GM21737 (cell line): Measurements from ENCODE around the gene NCK1.

Experiments used
- ATAC-seq: cut with Tn5 transposase; IDR thresholded peaks from one replicate; pipeline ENCODE4 v1.9.1; 2021; ENCODE audit warnings: mild to moderate bottlenecking, moderate library complexity; ENCODE audit not compliant: unreplicated experiment

Gene NCK1

DNA sequence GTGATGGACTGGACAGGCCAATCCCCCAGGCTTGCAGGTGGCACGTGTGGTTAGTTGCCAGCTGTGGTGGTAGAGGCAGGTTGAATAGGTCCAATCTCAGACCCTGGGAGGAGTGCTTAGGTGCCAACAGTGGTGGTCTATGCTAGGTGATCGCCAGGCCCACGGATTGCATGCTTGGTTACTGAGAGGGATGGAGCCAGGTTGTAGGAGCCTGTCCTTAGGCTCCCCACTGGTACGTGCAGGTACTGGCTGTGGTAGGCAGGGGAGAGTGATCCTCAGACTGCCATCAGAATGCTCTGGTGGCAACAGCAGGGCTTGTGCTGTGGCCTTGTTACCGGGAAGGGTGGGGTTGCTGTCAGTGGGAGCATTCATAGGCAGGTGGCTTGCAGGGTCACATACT, 44.7 kb downstream of the NCK1 start:
- ATAC-seq = no peak

GRCh38 chr3:136908297-136908696, 46.3 kb downstream of the NCK1 start:
- no peak for ATAC-seq

DNA sequence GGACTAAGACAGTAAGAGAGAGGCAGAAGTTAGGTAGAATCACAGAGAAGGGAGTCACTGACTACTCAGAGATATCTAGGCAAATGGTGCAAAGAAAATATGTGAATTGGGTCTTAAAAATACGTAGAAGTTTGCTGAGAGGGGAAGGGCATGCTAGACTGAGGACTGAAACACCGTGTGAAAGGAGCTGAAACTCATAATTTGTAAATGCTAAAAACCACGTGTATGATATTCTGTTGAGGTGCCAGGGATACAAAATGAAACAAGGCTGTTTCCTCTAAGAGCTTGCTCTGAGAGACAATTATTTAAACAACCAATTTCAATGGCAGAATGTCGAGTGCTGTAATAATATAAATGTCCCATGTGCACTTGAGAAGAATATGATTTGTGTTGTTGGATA, 47.2 kb downstream of the NCK1 start:
- ATAC-seq = no peak

GRCh38 chr3:136910697-136911096, 48.7 kb downstream of the NCK1 start:
- ATAC-seq = no peak

DNA sequence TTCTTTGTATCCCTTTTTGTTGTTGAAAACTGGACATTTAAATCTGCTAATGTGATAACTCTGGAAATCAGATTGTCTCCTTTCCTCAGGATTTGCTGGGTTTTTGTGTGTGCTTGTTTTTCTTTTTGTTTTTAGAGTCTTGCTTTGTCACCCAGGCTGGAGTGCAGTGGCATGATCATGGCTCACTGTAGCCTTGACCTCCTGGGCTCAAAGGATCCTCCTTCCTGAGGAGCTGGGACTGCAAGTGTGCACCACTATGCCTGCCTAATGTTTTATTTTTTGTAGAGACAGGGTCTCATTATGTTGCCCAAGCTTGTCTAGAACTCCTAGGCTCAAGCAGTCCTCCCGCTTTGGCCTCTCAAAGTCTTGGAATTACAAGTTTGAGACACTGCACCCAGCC, 51.2 kb downstream of the NCK1 start:
- no peak for ATAC-seq

- ATAC-seq = no peak
Measured at GRCh38 chr3:136914739-136915138, 52.7 kb downstream of the NCK1 start.

- no peak for ATAC-seq
Measured at GRCh38 chr3:136916223-136916622, 54.2 kb downstream of the NCK1 start.

DNA sequence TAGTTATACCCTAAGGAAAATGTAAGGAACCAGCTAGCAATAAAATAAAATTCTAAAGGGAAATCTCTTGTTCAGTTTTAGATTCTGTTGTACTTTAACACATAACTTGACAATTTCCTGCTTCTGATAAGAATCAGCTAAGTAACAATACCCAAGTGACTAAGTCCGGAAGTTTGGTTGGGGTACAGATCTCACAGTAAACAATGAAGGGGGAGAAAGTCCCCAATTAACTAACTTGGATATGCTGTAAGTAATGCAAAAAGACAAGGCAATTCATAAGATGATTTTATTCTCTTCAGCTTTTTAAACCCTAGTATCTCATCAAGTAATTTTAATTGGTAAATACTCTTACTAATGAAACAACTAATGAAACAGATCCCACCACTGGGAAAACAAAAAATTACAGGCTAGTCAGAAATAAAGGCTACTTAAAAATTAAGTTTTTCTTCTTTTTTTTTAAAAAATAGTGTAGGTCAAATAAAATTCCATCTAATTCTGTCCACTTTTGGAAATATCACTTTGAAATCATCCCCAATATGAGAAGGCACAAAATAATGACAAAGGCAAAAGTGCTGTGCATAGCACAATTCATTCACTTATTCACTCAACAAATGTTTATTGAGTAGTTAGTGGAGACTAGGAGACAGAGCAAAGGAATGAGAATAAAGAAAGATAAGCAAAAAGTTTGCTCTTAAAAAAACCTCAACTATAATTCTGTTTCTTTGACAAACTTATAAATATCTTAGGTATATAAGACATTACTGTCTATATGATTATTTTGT, 58.0 kb downstream of the NCK1 start:
- ATAC-seq = no peak

DNA sequence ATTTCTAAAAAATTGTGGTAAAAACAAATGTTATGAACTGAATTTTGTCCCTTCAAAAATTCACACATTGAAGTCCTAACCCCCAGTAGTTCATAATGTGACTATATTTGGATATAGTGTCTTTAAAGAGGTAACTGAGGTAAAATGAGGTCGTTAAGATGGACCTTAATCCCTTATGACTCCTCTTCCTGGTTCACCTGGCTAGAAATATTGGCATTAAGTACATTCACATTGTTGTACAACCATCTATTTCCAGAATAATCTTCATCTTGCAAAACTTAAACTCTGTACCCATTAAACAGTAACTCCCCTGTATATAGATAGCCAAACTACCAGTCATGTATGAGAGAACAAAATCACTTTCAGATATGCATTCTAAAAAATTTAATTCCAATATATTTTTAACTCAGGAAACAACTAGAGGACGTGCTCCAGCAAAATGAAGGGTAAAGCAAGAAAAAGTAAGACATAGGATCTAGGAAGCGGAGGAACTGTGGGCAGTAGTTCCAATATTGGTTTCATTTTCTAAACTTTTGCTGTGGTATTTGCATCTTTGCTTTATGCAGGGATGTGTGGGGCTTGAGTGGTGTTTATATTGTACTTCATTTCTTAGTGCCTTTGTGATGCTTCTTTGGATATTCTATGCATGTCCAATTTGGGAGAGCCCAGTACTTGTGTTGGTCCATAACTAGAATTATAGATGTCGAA, 59.0 kb downstream of the NCK1 start:
- ATAC-seq = no peak

GRCh38 chr3:136925425-136926190, 63.6 kb downstream of the NCK1 start:
- ATAC-seq = no peak

DNA sequence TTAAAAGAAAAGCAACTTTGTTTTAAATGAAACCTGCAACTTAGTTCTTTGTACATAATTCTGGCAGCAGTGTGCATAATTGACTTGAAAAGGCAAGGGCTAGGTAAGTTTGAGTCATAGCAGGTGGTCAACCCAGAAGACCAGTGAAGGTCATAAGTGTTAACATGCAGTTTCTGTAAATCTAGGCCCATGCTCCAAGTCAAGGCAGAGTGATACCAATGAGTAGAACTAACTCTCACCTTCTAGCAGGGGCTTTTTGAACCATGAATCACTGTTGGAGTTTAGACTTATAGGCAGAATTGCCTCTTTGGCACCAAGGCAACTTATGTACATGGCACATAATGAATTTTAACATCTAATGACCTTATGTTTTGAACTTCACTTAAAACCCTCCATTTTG, 66.2 kb downstream of the NCK1 start:
- no peak for ATAC-seq

DNA sequence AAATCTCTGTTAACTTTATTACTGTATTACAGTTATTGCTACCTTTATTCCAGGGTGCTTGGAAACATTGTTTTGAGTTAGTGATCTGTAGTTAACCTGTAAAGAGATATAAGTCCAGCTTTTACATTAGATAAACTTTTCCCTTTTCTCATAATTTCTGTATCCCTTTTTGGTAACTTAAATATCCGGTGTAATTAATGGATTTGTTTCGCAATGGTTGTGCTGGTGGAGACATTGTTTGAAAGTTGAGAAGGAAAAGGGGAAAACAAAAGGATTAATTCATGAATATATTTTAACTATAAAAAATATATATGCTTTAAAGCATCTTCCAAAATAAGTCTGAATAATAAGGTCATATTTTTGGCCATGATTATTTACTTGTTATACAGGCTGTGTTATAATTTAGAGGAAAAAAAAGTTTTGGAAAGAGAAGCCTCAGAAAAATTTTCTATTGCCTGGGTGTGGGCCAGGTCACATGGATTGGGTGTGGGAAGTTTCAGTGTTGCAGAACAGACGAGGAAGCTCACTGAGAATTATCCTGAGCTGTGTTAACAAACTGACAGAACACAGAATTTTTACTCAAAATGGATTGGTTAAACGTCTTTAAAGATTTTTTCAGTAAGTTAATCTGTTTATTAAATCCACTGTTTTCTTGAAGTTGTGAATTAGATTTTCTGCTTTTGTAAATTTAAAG, 68.1 kb downstream of the NCK1 start:
- no peak for ATAC-seq

DNA sequence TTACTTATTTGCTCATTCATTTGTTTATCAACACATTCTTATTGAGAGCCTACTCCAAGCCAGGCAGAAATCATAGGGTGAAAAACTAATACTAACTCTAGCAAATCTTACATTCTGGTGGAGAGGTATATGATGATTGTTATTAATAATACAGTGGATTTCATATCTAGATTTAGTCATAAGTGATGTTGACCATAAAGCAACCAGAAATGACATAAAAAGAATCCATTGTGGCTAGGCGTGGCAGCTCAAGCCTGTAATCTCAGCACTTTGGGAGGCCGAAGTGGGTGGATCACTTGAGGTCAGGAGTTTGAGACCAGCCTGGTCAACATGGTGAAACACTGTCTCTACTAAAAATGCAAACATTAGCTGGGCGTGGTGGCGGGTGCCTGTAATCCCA, 69.6 kb downstream of the NCK1 start:
- no peak for ATAC-seq

DNA sequence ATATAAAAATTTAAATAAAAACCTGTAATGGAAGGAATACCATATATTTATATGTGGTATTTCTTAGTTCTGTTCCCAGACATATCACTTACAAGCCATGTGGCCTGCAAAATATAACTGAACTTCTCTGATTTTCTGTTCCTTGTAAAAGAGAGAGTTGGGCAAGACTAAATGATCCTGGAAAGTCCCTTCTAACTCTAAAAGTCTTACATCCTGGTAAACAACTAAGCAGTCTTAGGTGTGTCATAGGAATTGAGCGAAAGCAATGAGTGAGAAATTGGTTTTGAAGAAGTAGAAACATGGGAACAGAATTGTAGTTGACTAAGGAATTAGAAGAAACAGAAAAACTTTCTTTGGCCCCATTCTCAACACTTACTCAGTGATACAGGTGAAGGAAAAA, 70.5 kb downstream of the NCK1 start:
- no peak for ATAC-seq

- ATAC-seq = no peak
Measured at GRCh38 chr3:136932978-136933772, 71.2 kb downstream of the NCK1 start.

DNA sequence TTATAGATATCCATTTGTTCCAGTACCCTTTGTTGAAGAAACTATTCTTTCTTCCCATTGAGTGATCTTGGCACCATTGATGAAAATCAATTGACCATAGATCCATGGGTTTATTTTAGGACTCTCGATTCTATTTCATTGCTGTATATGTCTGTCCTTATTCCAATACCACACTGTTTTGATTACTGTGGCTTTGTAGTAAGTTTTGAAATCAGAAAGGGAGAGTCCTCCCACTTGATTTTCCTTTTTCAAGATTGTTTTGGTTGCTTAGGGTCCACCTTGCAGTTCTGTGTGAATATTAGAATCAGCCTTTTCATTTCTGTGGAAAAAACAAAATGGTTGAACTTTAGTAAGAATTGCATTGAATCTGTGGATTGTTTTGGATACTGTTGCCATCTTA, 75.2 kb downstream of the NCK1 start:
- ATAC-seq = no peak

- no peak for ATAC-seq
Measured at GRCh38 chr3:136937851-136938250, 75.8 kb downstream of the NCK1 start.

- ATAC-seq = no peak
Measured at GRCh38 chr3:136938334-136938733, 76.3 kb downstream of the NCK1 start.

GRCh38 chr3:136939489-136939888, 77.5 kb downstream of the NCK1 start:
- no peak for ATAC-seq

DNA sequence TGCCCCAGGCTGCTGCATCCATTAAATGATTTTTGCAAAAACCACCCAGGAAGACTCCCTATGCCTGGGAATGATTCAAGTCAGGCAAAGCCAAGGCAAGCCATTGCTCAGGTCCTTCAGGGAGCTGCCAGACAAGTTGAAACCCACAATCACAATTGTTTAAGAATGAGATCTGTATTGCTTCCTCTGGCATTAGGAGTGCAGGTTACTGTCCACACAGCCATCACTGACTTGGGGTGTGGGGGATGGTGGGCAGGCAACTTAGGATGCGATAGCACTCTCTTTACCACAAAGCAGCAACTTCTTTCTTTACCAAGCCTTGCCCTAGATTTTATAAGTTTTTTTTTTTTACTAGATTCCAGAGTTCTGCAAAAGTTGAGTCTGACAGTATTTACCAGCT, 80.8 kb downstream of the NCK1 start:
- ATAC-seq = no peak
